ENCODE results near the gene MEIKIN.

- TF ChIP-seq CTCF (IDR thresholded peaks at IDR 0.05) (no peak), POLR2A (IDR thresholded peaks at IDR 0.05) (no peak)
Observed at GRCh38 chr5:131899686-131900085, 45.8 kb downstream of the MEIKIN start.
